K562 (cell line): Measurements from ENCODE around the gene RGS17. TPM values are rescaled to one million over a fixed set of nuclear protein-coding genes. Genes with fewer than 3 reads are reported as not detected.

Experiments used
- CBX5 ChIP-seq: IDR thresholded peaks from 2 replicates; pipeline ENCODE4 v1.6.1; 2014; ENCODE audit warnings: low read depth, borderline replicate concordance
- FOXA3 ChIP-seq, 2 experiments: fragments of 450-650 bp in 1 of 2; sonication (generic) in 1 of 2; formaldehyde crosslinking; IDR thresholded peaks in 1 of 2; conservative IDR thresholded peaks in 1 of 2; 2 replicates each; pipeline versions ENCODE4 v1.4.0 to v1.8.0; 2020 to 2022; ENCODE audit warnings: mild to moderate bottlenecking in 2 of 2, missing genetic modification reagents in 1 of 2
- MAFF ChIP-seq: IDR thresholded peaks from 2 replicates; pipeline ENCODE4 v1.6.1; 2012; ENCODE audit warnings: low read length, improper control_type of control experiment
- MIER1 ChIP-seq: fragments of 450-650 bp; IDR thresholded peaks from 2 replicates; pipeline ENCODE4 v1.6.1; 2016; ENCODE audit warnings: antibody characterized with exemption, mild to moderate bottlenecking, low read depth
- MTA2 ChIP-seq: fragments of 450-650 bp; IDR thresholded peaks from 2 replicates; pipeline ENCODE4 v1.6.1; 2016; ENCODE audit warnings: low read depth
- SRSF7 ChIP-seq: fragments of 200-400 bp; formaldehyde crosslinking; optimal IDR thresholded peaks from 2 replicates; pipeline ENCODE3; 2017; ENCODE audit warnings: mild to moderate bottlenecking, low read depth, low read length
- TEAD4 ChIP-seq, 2 experiments: sonication (generic) in 1 of 2; formaldehyde crosslinking in 1 of 2; IDR thresholded peaks; 2 replicates each; pipeline versions ENCODE4 v1.6.1 to v1.8.0; 2012 to 2022; ENCODE audit warnings: borderline replicate concordance in 1 of 2, inconsistent platforms in 1 of 2, low read length in 1 of 2, mild to moderate bottlenecking in 1 of 2, missing genetic modification reagents in 1 of 2
- ZC3H4 ChIP-seq: sonication (generic); formaldehyde crosslinking; IDR thresholded peaks from 2 replicates; pipeline ENCODE4 v1.9.0; 2021; ENCODE audit warnings: missing genetic modification reagents, borderline replicate concordance
- polyA plus RNA-seq, 8 experiments: library from polyadenylated mRNA; depleted of rRNA in 4 of 8; stranded (reverse) in 5 of 8; unstranded in 3 of 8; fragments of >200 nt; fragmentation: Nextera tagmentation in 2 of 8; fragmentation: Illumina TruSeq in 1 of 8; extraction: Ambion mirVana in 2 of 8; extraction: Trizol in 1 of 8; gene quantifications; 2 replicates each; pipeline versions ENCODE4 v1.2.1 to v1.2.3, GENCODE V29; 2011 to 2014; ENCODE audit warnings: inconsistent platforms in 1 of 8, missing spikeins in 1 of 8
- total RNA-seq, 7 experiments: library from RNA; depleted of rRNA in 6 of 7; stranded (reverse); fragments of >200 nt in 6 of 7; fragmentation: Illumina TruSeq in 2 of 7; extraction: Trizol in 2 of 7; gene quantifications; 2 replicates each; pipeline versions ENCODE4 v1.2.1 to v1.2.3, GENCODE V29; 2011 to 2021; ENCODE audit warnings: low replicate concordance in 1 of 7
- TF ChIP-seq, protein P1 (sequence below): sonication (generic); formaldehyde crosslinking; IDR thresholded peaks from 2 replicates; pipeline ENCODE4 v1.8.0; 2023; ENCODE audit warnings: mild to moderate bottlenecking, missing genetic modification reagents
- TF ChIP-seq, protein P2 (sequence below), 2 experiments: fragments of 450-650 bp; conservative IDR thresholded peaks; 2 replicates each; pipeline ENCODE4 v1.6.1; 2017; ENCODE audit warnings: mild to moderate bottlenecking in 2 of 2, moderate library complexity in 2 of 2
- TF ChIP-seq, protein P3 (sequence below): fragments of 150-350 bp; IDR thresholded peaks from 2 replicates; pipeline ENCODE4 v1.6.1; 2014; ENCODE audit warnings: low read depth, mild to moderate bottlenecking, low read length, borderline replicate concordance
- TF ChIP-seq, protein P4 (sequence below): sonication (generic); formaldehyde crosslinking; IDR thresholded peaks from 2 replicates; pipeline ENCODE4 v1.8.0; 2022; ENCODE audit warnings: mild to moderate bottlenecking, missing genetic modification reagents
- TF ChIP-seq, protein P5 (sequence below): sonication (generic); formaldehyde crosslinking; IDR thresholded peaks from 2 replicates; pipeline ENCODE4 v1.8.0; 2022; ENCODE audit warnings: mild to moderate bottlenecking, missing genetic modification reagents

Gene RGS17
- total and polyA plus RNA-seq, 9 of the 15 experiments (the other 6 are each of a cell fraction or from before 2014, with no cell fraction given): 0.01 to 0.14 (median 0.08) TPM; not detected in 6

DNA sequence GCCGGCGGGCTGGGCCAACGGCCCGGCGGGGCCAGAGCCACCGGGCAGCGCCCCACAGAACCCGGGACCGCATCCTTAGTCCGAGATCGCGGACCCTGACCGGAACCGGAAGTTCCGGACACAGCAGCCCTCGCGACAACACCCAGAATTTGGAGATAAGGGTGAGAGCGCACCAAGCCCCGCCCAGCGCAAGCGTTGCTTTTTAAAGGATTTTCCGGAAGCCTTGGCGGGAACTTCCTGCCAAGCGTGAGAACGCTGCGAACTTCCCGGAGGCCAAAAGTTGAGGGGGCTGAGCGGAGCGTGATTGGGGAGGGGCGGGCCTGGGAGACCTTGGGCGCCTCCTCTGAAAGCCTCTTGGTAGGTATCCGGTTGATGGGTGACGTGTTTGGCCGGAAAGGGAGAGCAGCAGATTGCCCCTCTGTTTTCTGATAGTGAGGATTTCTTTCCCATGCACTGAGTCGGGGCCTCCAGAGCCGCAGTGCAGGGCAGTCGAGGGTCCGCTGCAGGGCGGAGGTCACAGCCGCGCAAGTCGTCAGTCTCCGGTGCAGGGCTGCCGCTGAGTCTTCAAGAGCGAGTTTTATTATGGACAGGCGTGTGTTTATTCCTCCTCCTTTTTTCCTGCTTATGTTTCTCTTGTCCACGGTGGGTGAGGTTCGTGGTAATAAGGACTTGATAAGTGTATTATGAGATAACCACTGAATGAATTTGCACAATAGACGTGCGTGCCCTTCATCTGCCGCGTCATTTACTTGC, 128.3 kb downstream of the RGS17 start, which contains the start of gene MTRF1L (continued):
- TF ChIP-seq, protein P1, sequence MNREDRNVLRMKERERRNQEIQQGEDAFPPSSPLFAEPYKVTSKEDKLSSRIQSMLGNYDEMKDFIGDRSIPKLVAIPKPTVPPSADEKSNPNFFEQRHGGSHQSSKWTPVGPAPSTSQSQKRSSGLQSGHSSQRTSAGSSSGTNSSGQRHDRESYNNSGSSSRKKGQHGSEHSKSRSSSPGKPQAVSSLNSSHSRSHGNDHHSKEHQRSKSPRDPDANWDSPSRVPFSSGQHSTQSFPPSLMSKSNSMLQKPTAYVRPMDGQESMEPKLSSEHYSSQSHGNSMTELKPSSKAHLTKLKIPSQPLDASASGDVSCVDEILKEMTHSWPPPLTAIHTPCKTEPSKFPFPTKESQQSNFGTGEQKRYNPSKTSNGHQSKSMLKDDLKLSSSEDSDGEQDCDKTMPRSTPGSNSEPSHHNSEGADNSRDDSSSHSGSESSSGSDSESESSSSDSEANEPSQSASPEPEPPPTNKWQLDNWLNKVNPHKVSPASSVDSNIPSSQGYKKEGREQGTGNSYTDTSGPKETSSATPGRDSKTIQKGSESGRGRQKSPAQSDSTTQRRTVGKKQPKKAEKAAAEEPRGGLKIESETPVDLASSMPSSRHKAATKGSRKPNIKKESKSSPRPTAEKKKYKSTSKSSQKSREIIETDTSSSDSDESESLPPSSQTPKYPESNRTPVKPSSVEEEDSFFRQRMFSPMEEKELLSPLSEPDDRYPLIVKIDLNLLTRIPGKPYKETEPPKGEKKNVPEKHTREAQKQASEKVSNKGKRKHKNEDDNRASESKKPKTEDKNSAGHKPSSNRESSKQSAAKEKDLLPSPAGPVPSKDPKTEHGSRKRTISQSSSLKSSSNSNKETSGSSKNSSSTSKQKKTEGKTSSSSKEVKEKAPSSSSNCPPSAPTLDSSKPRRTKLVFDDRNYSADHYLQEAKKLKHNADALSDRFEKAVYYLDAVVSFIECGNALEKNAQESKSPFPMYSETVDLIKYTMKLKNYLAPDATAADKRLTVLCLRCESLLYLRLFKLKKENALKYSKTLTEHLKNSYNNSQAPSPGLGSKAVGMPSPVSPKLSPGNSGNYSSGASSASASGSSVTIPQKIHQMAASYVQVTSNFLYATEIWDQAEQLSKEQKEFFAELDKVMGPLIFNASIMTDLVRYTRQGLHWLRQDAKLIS (CRISPR knock-in tag): peak; percentile 66
- no peak for TF ChIP-seq FOXA3 (CRISPR knock-in tag; conservative IDR thresholded peaks at IDR 0.05 in 1 of 2, IDR thresholded peaks at IDR 0.05 in 1 of 2)
- no peak for TF ChIP-seq MTA2
- TF ChIP-seq, protein P2, sequence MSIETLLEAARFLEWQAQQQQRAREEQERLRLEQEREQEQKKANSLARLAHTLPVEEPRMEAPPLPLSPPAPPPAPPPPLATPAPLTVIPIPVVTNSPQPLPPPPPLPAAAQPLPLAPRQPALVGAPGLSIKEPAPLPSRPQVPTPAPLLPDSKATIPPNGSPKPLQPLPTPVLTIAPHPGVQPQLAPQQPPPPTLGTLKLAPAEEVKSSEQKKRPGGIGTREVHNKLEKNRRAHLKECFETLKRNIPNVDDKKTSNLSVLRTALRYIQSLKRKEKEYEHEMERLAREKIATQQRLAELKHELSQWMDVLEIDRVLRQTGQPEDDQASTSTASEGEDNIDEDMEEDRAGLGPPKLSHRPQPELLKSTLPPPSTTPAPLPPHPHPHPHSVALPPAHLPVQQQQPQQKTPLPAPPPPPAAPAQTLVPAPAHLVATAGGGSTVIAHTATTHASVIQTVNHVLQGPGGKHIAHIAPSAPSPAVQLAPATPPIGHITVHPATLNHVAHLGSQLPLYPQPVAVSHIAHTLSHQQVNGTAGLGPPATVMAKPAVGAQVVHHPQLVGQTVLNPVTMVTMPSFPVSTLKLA (conservative IDR thresholded peaks at IDR 0.05): peak; percentile 62 to 79
- no peak for TF ChIP-seq ZC3H4 (CRISPR knock-in tag)
- TF ChIP-seq, protein P3, sequence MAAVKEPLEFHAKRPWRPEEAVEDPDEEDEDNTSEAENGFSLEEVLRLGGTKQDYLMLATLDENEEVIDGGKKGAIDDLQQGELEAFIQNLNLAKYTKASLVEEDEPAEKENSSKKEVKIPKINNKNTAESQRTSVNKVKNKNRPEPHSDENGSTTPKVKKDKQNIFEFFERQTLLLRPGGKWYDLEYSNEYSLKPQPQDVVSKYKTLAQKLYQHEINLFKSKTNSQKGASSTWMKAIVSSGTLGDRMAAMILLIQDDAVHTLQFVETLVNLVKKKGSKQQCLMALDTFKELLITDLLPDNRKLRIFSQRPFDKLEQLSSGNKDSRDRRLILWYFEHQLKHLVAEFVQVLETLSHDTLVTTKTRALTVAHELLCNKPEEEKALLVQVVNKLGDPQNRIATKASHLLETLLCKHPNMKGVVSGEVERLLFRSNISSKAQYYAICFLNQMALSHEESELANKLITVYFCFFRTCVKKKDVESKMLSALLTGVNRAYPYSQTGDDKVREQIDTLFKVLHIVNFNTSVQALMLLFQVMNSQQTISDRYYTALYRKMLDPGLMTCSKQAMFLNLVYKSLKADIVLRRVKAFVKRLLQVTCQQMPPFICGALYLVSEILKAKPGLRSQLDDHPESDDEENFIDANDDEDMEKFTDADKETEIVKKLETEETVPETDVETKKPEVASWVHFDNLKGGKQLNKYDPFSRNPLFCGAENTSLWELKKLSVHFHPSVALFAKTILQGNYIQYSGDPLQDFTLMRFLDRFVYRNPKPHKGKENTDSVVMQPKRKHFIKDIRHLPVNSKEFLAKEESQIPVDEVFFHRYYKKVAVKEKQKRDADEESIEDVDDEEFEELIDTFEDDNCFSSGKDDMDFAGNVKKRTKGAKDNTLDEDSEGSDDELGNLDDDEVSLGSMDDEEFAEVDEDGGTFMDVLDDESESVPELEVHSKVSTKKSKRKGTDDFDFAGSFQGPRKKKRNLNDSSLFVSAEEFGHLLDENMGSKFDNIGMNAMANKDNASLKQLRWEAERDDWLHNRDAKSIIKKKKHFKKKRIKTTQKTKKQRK: no peak
- no peak for TF ChIP-seq SRSF7
- peak; percentile 36; the same call in 1 of the 2 replicates for TF ChIP-seq MAFF
- no peak for TF ChIP-seq TEAD4 (IDR thresholded peaks at IDR 0.05; ENCODE audit: low read length)
- TF ChIP-seq TEAD4 (CRISPR knock-in tag; IDR thresholded peaks at IDR 0.05; ENCODE audit: borderline replicate concordance): no peak
- no peak for TF ChIP-seq CBX5
- 0 out of 2 replicates have a peak, but pooled peaks have one; percentile 50 for TF ChIP-seq MIER1
- TF ChIP-seq, protein P4, sequence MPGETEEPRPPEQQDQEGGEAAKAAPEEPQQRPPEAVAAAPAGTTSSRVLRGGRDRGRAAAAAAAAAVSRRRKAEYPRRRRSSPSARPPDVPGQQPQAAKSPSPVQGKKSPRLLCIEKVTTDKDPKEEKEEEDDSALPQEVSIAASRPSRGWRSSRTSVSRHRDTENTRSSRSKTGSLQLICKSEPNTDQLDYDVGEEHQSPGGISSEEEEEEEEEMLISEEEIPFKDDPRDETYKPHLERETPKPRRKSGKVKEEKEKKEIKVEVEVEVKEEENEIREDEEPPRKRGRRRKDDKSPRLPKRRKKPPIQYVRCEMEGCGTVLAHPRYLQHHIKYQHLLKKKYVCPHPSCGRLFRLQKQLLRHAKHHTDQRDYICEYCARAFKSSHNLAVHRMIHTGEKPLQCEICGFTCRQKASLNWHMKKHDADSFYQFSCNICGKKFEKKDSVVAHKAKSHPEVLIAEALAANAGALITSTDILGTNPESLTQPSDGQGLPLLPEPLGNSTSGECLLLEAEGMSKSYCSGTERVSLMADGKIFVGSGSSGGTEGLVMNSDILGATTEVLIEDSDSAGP (CRISPR knock-in tag): no peak
- TF ChIP-seq, protein P5, sequence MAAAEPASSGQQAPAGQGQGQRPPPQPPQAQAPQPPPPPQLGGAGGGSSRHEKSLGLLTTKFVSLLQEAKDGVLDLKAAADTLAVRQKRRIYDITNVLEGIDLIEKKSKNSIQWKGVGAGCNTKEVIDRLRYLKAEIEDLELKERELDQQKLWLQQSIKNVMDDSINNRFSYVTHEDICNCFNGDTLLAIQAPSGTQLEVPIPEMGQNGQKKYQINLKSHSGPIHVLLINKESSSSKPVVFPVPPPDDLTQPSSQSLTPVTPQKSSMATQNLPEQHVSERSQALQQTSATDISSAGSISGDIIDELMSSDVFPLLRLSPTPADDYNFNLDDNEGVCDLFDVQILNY (CRISPR knock-in tag): no peak; the same call in 1 of the 2 replicates
